ENCODE data around the gene LRRTM1. TPM values are rescaled to one million over a fixed set of nuclear protein-coding genes. Genes with fewer than 3 reads are reported as not detected.
A peak's percentile ranks its signal among the peaks of the same experiment; 100 is the strongest.

LRRTM1 gene
- total RNA-seq, 4 donors from 2014 or later, result 0.16 to 7.9 (median 0.68) TPM; not detected in 1

DNA sequence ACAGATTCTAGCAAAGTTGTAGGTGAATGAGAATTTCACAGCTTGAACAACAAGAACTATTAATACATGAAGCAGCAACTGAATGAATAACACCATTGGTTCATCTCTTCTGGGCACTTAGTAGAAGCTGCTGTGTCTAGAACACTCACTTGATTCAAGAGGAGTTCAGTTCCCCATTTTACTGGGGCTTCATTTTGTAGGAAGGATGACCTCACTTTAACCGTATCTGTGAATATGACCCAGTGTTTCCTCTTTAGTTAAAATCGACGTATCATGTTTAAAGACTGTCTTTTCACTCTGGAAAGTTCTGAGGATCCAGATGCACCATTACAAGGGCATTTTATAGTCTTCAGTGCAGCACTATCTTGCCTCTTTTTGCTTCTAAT, 47.8 kb downstream of the LRRTM1 start:
- Histone ChIP-seq H3K4me1 (peaks cover 0 to 9% (median 4%) of the 10 kb centered on the region in 4 donors), H3K27ac (no peak overlapping the region), H3K4me3 (no peak overlapping the region), H3K27me3 (no peaks in the 10 kb centered on the region), H3K36me3 (no peaks in the 10 kb centered on the region), H3K9me3 (no peaks in the 10 kb centered on the region)
- DNase-seq, result no peak
- intact Hi-C loops (cut with DNase I; ENCODE audit: low total_unique reads), result no loop called here
- TF ChIP-seq EP300 (IDR thresholded peaks at IDR 0.05; ENCODE audit: low read depth), result no peak
- no peak for TF ChIP-seq POLR2A (IDR thresholded peaks at IDR 0.05)
- TF ChIP-seq, protein P1, sequence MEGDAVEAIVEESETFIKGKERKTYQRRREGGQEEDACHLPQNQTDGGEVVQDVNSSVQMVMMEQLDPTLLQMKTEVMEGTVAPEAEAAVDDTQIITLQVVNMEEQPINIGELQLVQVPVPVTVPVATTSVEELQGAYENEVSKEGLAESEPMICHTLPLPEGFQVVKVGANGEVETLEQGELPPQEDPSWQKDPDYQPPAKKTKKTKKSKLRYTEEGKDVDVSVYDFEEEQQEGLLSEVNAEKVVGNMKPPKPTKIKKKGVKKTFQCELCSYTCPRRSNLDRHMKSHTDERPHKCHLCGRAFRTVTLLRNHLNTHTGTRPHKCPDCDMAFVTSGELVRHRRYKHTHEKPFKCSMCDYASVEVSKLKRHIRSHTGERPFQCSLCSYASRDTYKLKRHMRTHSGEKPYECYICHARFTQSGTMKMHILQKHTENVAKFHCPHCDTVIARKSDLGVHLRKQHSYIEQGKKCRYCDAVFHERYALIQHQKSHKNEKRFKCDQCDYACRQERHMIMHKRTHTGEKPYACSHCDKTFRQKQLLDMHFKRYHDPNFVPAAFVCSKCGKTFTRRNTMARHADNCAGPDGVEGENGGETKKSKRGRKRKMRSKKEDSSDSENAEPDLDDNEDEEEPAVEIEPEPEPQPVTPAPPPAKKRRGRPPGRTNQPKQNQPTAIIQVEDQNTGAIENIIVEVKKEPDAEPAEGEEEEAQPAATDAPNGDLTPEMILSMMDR (IDR thresholded peaks at IDR 0.05), result no peak
- no peak for TF ChIP-seq POLR2AphosphoS5 (IDR thresholded peaks at IDR 0.05)
- WGBS, 2 donors (ENCODE audit: low coverage in 1 of 2), result 67 to 73% methylated on average over 3 of the region's 3 CpGs
- in situ Hi-C loops (cut with MboI; ENCODE audit: low pct_ligation_motif_present in 1 of 4, low pct_unique_long_range_greater_than_20kb in 1 of 4, low sequenced_read_pairs in 3 of 4), result no loop called here

DNA sequence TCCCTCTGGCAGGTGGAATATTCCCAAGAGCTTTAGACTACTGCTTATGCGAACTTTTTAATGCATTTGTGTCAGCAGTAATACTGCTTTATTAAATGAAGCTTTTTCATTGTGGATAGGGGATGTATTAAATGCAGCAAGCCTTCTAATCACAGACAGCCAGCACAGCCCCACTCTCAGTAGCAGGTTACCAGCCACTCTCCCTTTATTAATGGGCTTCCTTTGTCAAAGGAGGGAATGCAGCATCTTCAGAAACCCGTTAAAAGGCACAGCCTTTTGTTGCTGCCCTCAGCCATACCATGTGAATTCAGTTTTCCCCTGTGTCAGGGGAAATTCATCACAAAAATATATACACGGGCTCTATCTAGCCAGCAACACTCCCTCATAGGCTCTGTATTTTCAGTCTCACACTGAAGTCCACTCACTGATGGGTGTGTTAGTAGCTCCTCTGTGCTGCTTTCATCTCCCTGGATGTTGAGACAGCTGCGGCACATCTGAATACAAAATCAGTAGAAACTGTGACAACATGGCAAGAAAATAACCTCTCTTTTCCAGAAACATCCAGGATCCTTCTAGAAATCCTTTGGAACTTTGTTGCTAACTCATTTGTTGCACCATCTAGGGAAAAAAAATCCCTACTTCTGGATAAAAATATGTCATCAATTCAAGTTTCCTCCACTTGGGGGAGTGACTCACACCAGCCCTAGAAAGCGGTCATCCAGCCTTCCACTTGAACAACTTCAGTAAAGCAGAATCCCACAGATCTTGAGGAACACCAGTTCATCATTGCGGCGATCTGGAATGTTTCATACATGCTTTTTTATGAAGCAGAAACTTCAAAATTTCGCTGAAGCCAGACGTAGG, 48.4 kb downstream of the LRRTM1 start:
- WGBS, 2 donors (ENCODE audit: low coverage in 1 of 2), result 78% methylated on average over 4 to 9 of the region's 9 CpGs
- Histone ChIP-seq H3K4me1 (peaks cover 0 to 10% (median 4%) of the 10 kb centered on the region in 4 donors), H3K27me3 (no peaks in the 10 kb centered on the region), H3K36me3 (no peaks in the 10 kb centered on the region), H3K27ac (no peak overlapping the region), H3K9me3 (no peaks in the 10 kb centered on the region), H3K4me3 (no peak overlapping the region)
- DNase-seq, result no peak
- intact Hi-C loops (cut with DNase I; ENCODE audit: low total_unique reads) (no loop called here), in situ Hi-C loops (cut with MboI; ENCODE audit: low pct_ligation_motif_present in 1 of 4, low pct_unique_long_range_greater_than_20kb in 1 of 4, low sequenced_read_pairs in 3 of 4) (no loop called here)
- TF ChIP-seq, protein P1 (IDR thresholded peaks at IDR 0.05), result peak in 2 of 5 experiments; percentile 7 to 24
- TF ChIP-seq POLR2A (IDR thresholded peaks at IDR 0.05), result no peak

DNA sequence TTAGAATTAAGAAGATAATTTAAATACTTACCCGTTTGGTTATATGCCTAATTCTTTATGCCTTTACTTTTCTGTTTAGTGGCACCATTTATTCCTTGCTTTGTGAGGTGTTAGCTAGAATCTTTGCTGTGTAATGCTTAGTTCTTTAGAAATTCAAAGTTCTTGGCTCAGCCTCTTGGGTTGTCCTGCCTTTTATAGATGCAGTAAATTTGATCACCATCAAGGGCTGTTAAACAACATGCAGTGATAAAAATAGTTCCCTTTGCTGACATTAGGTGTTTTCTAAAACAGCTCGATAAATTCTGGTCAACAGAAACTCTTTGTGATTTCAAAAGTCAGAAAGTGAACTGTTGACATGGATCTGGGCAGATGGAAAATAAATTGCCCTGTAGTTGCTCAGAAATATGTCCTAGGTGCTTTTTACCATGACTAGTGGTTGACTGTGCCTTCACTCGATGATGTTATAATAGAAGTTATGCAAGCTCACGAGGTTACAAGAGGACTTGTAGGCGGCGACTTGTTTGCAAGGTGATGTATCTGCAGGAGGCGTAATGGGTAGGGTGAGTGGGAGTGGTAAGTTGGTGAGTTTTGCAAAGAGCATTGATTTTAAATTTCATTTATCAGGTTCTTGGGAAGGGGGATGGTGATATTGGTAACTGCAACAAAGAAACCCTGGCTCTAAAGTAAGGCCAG, 52.1 kb downstream of the LRRTM1 start:
- intact Hi-C loops (cut with DNase I; ENCODE audit: low total_unique reads), result no loop called here
- WGBS, 2 donors (ENCODE audit: low coverage in 1 of 2), result 28 to 37% methylated on average over 5 to 7 of the region's 7 CpGs
- Histone ChIP-seq H3K4me1 (peaks cover 0 to 10% (median 4%) of the 10 kb centered on the region in 4 donors), H3K9me3 (no peaks in the 10 kb centered on the region), H3K36me3 (no peaks in the 10 kb centered on the region), H3K27ac (no peak overlapping the region), H3K4me3 (no peak overlapping the region), H3K27me3 (no peaks in the 10 kb centered on the region)
- TF ChIP-seq, protein P1 (IDR thresholded peaks at IDR 0.05), result no peak
- TF ChIP-seq POLR2A (IDR thresholded peaks at IDR 0.05), result no peak
- no peak for TF ChIP-seq POLR2AphosphoS5 (IDR thresholded peaks at IDR 0.05)
- no peak for TF ChIP-seq EP300 (IDR thresholded peaks at IDR 0.05; ENCODE audit: low read depth)
- in situ Hi-C loops (cut with MboI; ENCODE audit: low pct_ligation_motif_present in 1 of 4, low pct_unique_long_range_greater_than_20kb in 1 of 4, low sequenced_read_pairs in 3 of 4), result no loop called here
- DNase-seq, result peak; percentile 13

Measured in transverse colon (tissue), 4 donors.